Heart left ventricle (tissue), 13 donors: ENCODE measurements around the gene GNB2.

Experiments used
- CTCF ChIP-seq, 12 donors: fragments of 200-600 bp; sonication (generic) in 4 of 12; IDR thresholded peaks; one replicate each; pipeline versions ENCODE4 v1.5.0 to v1.8.0; 2018 to 2022; ENCODE audit warnings: antibody characterized with exemption in 12 of 12, mild to moderate bottlenecking in 5 of 12
- POLR2A ChIP-seq, 2 donors: fragments of 450-650 bp; IDR thresholded peaks; one replicate each; pipeline ENCODE4 v1.6.1; 2017; ENCODE audit warnings: antibody characterized with exemption in 2 of 2, mild to moderate bottlenecking in 2 of 2, moderate library complexity in 2 of 2
- donor health status: ischemic (EF 13 %, LVEDD 7.1; RV severe dilation, severe dysfunction).
- donor health status: DM: no; HTN: yes; CAD: no.
- donor health status: DM: no; HTN: no; CAD: no.
- donor health status: ischemic (EF 25% LVEDD 6.9; RV normal size, moderate dysfunction).
- donor health status: ischemic (EF 25% LVEDD 5.7; RV mildly dilated, moderate dysfunction).
- donor health status: ischemic (EF 35%, LVEDD 5.7; RV mildly dilated, moderate dysfunction).
- donor health status: nonischemic (EF 11% LVEDD 7.7; RV severe dilation, severe dysfunction).
- donor health status: DM: yes; HTN: yes; CAD: no.
- donor health status: PGD.
- donor health status: ischemic (EF 29% LVEDD 5.4; RV normal size, mild dysfunction).
- donor health status: nonischemic (EF 23%, LVEDD 6.1; RV moderate dilation, normal function).

GRCh38 chr7:100639995-100640516 lies 33.5 kb upstream of the GNB2 start:
- TF ChIP-seq CTCF (IDR thresholded peaks at IDR 0.05) (no peak), POLR2A (IDR thresholded peaks at IDR 0.05) (no peak)
